ENCODE measurements around the gene FGG.
"Not testable (repeated sequence)": the region's sequence is repeated elsewhere in the genome, so short reads cannot be mapped to it uniquely, and the experiment has no call there.

The FGG gene

DNA sequence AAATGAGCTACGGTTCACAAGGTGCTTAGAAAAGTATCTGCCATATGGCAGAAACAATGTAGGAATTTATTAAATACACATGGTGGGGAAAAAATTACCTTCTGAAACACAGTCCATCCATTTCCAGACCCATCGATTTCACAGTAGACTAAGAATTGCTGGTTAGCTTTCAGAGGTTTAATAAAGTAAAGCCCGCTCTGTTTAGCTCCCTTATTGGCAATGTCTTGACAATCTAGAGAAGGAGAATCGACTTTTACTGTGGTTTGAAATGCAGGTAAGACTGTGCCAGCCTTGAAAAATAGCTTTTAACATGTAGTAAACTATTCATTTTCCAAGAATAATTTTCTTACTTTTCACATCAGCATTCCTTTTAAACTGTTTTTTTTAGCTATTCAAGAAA, 2.9 kb downstream of the FGG start:
- DNase-seq, result no peak

DNA sequence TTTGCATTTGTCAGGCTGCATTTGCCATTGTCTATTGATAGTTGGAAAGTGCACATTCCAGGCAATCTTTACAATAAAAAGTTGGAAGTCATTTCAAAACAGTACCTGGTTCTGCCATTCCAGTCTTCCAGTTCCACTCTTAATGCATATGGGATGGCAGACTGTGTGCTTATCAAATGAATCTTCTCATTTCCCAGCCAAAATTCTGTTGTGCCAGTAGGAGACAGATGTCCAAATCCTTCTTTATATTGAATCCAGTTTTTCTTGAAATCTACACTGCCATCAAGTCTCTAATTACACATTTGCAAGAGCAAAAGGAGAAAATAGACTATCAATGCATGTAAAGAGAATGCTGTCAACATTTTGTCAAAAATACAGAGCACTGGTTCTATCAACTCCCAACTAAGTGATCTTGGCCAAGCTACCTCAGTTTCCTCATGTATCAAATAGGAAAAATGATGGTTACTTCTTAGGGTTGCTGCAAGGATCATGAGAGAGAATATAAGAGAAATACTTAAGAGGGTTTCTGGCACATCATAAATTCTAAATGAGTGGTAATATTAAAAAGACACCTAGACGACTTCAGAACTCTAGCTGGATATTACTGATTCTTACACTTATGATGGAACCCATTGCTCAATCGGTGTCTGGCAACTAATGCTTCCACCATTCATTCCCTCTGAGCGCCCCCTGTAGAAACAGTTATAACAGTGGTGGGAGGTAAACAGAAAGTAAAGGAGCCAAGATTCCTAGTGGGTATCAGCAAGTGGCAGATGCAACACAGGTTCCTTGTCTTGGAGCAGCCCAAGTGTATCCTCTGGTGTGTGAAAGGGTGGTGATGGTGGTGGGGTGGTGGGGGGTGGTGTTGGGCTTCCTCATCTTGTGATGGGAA, 3.8 kb downstream of the FGG start:
- DNase-seq, result no peak

DNA sequence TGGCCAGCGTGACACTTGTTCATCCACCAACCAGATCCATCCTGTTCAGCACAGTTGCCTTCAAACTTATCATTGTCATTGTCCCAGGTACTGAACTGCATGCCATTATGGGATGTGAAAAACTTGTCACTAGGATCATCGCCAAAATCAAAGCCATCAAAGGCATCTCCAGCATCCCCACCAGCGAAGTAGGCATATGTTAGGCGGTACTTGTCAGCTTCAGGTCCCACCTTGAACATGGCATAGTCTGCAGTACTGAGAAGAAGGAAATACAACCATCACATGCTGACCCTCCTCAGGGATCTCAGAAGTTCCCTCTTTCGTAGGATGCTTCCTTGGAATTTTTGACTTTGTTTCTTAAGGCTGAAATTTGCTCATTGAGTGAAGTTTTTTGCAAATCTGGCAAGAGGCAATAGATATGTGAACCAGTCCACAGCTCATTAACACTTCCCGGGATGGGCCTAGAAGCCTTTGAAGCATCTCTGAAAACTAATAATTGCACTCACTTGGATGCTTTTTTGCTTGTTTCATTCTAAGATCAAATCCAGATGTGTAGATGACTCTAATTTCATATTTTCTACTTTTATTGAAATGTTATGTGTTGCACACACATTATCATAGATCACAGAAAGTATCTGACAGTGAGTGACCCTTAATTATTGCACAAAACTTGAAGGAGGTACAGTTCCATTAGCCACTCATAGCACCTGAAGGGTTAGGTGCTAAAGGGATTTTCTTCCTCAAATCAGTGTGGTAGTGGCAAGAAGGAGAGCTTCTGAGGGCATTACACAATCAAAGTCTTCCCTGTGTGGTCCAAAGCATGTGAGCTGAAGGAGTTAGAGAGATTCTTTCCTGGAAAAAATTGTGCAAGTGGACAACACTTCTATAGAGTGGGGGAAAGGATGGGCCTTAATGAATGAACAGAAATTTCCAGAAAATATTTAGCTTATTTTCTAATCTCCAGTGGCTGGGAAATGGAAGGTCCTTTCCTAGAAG, 5.4 kb downstream of the FGG start:
- DNase-seq, result no peak

DNA sequence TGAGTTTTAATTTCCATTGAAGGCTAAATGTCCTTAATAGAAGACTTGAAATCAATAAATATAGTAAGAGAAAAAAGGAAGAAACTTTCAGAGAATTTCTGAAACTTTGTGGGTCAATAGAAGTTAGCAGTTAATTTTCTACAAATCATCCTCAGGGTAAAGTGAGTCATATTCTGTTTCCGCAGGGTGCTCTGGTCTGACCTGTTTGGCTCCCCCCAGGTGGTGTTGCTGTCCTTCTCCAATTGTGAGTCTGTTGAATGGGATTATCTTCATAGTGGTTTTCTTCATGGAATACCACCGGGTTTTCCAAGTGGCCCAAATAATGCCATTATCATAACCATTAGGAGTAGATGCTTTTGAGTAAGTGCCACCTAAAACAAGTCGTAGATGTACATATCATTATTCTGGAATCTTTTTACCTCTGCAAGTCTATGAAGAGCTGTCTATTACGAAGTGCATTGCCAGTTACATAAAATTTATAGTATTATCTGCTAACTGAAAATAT, 7.7 kb downstream of the FGG start:
- no peak for DNase-seq

DNA sequence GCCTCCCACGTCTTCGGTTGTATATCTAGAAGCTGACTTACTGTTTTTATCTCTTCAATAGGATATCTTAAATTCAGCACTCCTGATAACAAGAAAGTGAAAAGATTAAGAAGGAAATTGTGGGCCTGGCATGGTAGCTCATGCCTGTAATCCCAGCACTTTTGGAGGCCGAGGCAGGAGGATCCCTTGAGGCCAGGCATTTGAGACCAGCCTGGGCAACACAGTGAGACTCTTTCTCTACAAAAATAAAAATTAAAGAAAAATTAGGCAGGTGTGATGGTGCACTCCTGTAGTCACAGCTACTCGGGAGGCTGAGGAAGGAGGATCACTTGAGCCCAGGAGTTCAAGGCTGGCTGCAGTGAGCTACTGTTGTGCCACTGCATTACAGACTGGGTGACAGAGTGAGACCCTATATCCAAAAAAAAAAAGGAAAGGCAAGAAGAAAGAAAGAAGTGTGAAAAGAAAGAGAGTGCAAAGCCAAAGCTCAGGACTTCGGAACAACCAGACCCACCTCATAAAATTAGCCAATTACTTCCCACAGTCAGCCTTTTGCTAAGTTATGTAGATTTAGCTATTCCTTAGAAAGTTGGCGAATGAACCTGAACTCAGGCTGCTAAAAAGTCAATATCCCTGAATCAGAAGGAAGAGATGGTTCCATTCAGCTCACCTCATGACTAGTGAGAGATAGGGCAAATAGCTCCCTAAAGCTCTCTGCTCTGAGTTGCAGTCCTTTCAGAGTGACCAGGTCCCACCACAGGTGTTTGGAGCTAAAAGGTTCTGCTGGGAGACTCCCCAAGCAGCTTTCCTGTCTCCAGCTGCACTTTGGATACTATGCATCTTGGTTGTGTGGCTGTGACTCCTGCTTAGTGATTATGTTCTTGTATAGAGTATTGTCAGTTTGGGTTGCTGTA, 9.2 kb downstream of the FGG start:
- no peak for DNase-seq

DNA sequence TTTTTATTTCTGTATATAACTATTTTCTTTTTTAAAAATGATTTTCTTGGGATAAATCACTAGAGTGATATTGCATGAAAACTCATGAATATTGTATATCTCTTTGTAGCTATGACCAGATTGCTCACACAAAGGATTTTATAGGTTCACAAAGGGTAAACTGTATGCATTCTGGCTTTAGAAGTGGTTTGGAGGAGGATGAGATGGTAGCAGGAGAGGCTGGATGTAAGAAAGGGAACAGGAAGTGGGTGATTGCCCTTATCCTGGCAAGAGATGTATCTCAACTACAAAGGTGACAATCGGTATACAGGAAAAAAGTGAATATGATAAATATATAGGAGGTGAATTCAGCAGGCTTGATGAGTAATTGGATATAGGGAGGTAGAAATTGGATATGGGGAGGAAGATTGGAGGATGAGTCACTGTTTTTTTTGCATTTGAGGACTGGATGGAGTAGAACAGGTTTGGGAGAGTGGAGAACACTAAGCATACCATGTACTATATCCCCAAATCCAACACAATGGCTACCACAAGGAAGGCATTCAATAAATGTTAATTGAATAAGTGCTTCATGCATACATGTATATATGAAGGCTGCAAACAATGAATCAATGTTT, 9.9 kb downstream of the FGG start:
- no peak for DNase-seq

DNA sequence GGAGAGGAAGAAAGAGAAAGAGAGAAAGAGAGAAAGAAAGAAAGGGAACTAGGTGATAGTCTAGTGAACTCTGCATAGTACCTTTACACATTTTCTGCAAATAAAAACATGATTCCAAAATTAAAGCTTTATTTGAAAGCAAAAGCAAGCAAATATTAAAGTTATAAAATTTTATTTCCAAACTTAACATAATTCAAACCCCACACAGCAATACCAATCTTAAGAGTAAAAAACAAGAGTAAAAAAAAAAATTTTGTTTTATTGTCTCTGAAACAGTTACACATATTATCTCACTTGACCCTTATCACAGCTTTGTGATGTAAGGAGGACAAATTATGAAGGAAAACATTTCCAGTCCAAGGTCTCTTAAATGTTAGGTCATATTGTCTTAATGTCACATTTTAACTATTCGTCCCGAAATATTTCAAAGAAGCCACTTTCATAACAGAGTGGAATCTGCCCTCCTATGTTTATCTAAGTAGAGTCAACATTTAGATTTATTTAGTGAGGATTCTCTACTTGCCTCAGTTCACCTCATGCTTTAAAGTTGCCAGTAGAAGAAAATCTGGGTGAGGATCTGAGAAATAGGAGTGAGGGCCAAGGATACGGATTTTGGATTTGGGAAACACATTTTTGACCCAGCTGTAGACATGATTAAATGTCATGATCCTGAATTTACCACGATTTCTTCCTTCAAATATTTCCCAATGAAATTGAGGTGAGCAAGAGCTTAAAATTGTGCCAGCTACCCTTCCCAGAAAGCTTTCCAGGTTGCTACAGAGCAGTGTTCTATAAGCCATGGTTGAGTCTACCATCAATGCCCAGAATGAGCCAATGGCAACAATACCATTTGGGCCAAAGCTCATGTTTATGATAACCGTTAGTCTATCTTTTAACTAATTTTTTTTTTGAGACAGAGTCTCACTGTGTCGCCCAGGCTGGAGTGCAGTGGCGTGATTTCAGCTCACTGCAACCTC, 14.4 kb downstream of the FGG start:
- no peak for DNase-seq

DNA sequence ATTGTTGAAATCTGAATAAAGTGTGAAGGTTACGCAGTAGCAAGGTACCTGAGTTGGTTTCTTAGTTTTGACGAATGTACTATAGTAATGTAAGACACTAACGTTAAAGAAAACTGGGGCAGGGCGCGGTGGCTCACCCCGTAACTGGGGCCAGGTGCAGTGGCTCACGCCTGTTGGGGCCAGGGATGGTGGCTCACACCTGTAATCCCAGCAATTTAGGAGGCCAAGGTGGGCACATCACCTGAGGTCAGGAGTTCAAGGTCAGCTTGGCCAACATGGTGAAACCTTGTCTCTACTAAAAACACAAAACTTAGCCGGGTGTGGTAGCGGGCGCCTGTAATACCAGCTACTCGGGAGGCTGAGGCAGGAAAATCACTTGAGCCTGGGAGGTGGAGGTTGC, 15.2 kb downstream of the FGG start:
- not testable (repeated sequence) for DNase-seq

DNA sequence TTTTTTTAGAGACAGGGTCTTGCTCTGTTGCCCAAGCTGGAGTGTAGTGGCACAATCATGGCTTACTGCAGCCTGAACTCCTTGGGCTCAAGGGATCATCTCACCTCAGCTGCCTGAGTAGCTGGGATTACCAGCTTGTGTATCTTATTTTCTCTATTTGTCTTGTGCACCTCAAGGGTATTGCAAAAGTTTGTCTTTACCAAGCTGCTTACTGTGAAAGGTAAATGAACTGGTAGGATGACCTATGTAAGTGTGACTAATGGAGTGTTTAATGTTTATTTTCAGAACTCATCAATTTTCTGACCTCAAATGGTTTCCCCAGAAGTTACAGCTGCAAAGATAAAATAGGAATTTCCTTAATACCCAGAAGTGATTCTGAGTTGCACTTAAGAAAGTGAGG, 16.6 kb downstream of the FGG start:
- DNase-seq, result no peak

DNA sequence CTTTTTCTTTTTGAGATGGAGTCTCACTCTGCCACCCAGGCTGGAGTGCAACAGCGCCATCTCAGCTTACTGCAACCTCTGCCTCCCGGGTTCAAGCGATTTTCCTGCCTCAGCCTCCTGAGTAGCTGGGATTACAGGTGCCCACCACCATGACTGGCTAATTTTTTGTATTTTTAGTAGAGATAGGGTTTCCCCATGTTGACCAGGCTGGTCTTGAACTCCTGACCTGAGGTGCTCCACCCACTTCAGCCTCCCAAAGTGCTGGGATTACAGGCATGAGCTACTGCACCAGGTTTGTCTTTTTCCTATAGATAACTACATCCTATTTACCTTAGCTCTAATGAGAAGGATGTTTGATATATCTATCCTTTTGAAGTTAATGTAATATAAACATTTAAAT, 18.1 kb downstream of the FGG start:
- DNase-seq, result not testable (repeated sequence)

DNA sequence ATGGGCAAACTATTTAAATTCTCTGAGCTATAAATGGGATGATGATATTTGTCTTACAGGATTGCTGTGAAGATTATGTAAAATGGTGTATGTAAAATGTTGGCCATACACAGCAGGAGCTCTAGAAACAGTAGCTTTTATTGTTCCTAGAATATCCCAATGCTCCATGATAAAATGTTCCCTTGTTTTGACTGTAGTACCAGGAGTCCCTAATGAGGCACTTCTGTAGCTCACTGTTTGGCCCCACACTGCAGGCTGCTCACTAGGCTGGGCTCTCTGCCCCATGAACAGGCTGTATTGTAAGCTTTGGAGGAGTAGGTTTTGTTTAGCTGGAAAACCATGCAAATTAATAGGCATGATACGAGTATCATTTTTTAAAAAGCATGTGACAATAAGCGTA, 18.6 kb downstream of the FGG start:
- DNase-seq, result no peak

DNA sequence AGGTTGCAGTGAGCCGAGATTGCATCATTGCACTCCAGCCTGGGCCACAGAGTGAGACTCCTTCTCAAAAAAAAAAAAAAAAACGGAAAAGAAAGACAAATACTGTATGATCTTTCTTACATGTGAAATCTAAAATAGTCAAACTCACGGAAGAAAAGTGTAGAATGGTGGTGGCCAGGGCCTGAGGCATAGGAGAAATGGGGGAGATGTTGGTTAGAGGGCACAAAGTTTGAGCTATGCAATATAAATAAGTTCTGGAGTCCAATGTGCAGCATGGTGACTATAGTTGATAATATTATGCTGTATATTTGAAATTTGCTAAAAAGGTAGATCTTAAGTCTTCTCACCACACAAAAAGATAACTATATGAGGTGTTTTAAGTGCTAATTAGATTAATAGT, 20.6 kb downstream of the FGG start:
- DNase-seq, result no peak

DNA sequence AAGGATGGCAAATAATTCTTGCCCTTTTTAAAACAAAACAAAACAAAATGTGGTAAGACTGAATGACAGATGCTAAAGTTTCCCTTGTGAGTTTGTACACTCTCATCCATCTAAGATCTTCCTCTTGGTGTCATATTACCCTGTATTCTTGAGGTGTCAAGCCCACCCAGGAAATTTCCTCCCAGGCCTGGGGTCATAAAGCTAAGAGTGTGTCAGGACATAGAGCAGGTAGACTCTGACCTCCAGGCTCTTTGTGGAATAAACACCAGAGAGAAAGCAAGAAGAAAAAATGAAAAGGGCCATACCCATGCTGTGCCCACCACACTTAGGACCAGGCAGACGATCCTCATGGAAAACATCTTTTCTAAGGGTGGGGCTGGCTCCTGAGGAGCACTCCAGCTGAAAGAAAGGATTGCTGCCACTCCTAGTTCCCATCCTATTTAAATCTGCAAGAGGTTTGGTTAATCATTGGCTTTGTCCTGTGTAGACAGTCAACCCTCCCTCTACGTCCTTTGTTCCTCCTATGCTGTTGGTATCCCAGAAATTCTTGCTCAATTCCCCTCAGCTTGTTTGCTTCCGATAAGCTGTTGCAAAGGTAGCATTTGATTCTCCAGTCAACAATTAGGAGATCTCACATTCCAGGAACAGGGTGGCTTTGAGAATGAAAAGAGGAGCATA, 22.0 kb downstream of the FGG start, which contains the start of gene FGA:
TSS of gene FGA (minus strand) at position 414 of the 678 bp plus-strand sequence. CDS start at position 359, 55 bp downstream.
- no peak for DNase-seq

DNA sequence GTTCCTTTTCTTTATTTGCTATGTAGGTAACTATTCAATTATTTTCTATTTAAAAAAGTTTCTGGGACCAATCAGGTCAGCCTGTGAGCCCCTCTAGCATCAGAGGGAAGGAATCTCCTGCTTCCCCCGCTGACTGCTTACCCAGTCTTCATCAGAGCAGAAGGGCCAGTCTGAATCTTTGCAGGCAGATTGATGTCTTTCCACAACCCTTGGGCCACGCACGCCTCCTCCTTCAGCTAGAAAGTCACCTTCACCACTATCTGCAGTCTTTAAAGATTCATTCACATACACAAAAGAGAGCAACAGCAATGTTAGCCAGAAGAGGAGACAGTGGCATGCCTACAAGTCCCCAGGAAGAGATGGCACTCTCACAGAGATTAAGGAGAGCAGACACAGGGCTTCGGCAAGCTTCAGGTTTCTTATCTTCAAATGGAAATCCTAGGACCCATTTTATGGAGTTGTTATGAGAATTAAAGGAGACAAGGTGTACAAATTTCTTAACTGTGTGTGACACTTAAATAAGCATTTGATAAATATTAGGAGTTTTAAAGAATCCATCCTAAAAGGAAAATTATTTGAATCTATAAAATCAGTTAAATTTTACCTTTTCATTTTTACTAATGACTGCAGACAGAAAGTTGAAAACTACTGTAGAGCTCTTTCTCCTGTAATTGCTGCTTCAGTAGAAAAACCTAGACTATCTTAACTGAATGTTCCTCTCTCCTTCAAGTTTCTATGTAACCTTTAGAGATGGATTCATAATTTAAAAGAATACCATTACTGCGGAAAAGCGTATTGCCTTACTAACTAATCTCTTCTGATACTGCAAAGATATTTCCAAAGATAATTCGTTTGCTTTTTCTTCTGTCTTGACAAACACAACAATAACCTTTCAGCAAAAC, 22.9 kb downstream of the FGG start:
- DNase-seq, result no peak

DNA sequence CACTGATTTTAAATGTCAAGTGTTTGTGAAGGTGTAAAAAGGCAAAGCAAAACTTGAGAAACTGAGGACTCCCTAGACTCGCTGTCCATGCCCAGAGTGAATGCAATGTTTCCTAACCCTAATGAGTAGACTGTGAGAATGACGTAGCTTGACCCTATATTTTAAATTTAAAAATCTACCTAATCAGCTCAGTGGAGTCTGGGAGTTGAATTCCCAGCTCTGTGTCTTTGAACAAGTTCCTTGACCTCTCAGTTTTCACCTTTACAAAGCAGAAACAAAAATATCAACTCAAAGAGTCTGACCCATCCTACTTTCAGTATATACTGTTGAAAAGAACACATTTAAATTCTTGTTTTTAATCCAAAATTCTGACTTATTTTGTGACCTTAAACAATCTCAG, 24.3 kb downstream of the FGG start:
- no peak for DNase-seq

DNA sequence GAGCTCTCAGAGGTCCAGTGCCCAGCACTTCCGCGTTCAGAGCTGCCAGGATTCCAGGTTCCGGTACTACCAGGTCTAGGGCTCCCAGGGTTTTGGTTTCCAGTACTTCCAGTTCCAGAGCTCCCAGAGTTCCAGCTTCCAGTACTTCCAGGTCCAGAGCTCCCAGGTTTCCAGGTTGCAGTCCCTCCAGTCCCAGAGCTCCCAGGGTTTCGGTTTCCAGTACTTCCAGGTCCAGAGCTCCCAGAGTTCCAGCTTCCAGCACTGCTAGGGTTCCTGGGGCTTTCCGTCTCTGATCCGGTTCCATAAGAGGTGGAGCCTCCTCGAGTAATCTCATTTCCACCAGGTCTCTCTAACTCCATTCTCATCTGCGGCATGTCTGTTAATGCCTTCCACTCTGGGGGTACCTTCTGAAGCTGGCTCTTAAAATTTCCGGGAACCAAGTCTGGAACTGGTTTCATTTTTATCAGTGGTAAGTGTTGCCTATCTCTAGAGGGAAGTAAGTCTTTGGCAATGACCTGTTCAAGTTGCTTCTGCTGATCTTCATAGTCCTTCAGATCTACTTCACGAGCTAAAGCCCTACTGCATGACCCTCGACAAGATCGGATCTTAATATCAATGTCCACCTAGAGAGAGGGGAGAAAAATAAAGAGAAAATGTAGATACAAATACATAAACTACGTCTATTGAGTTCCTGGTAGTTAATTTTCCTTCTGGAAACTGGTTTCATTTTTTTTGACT, 26.0 kb downstream of the FGG start:
- no peak for DNase-seq

DNA sequence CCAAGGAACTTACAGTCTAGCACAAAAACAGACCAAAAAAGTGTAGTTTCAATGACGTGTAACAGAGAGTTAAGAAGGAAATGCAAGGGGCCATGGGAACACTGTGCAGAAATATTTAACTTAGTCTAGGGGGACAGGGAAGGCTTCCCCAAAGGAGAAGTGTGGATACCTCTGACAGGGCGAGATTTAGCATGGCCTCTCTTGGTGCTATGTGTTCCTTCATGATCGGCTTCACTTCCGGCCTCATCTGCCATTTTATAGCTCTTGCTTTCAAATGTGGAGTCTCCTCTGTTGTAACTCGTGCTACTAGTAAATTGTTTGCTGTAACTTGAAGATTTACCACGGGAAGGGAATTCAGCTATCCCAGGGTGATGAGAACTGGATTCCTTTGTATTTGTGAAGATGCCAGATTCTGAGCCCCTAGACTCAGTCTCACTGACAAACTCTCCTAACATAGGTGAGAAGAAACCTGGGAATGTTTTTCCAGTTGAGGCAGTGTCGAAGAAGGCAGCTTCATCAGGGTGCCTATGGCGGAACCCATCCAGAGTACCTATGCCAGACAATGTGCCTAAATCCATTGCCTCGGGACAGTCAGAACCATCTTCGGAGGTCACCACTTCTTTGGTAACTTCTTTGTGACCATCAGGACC, 27.0 kb downstream of the FGG start:
- DNase-seq, result no peak

DNA sequence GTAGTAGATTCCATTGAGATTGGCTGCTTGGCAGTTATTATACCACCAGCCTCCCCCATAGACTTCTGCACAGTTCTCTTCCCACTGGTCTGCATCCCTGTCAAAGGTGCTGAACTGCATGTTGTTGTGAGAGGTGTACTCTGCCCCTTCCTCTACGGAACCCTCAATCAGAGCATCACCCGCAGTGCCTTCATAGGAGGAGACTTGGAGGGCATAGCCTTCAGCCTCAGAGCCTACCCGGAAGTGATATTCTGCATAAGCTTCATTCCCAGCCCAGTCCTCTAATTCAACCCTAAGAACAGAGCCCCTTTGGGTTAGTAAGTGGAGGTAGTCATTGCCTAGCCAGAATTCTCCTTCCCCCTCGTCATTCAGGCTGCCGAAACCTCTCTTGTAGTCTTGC, 28.2 kb downstream of the FGG start:
- DNase-seq, result no peak
